ENCODE measurements around the gene CTU2. TPM values are rescaled to one million over a fixed set of nuclear protein-coding genes. Genes with fewer than 3 reads are reported as not detected.

Gene CTU2
- total RNA-seq, 1 experiment from 2014 or later, result 24.8 TPM

DNA sequence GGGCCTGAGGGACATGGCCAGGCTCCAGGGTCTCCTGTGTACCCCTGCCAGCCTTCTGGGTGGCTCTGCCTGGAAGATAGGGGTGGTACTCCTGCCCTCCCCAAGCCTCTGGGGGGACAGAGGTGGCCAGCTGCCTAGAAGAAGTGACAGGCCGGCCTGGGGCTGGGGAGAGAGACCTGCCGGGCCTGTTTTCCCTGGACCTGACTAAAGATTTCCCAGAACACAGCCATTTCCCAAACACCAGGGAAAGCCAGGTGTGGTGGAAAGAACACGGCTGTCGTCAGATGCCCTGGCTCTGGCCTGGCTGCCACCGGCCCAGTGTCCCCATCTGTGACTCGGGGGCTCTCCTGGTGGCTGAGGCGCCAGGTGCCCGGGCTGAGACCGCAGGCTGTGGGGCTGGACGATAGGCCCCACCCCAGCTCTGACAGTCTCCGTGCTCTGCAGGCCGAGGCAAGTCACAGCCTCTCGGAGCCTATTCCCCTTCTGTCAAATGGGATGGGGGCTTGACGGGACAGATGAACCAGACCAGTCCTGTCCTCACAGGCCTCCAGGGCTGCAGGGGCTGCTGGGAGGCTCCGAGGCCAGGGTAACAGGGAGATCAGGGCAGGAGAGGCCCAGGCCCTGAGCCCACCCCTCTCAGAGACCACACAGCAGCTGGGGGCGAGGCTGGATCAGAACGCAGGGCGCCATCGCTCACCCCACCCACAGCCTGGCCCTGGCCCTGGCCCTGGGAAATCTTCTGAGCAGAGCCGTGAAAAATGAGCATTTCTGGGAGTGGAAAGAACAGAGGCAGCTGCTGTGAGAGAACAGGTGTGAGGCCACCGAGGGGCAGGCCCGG is 33.1 kb downstream of the CTU2 start:
- Histone ChIP-seq H3K4me1 (ENCODE audit: control insufficient read depth, insufficient read depth, low read length) (no peaks in the 10 kb centered on the region; the same call in 1 of the 2 replicates), H3K27ac (ENCODE audit: low read length) (no peak overlapping the region), H3K9me3 (ENCODE audit: control insufficient read depth, insufficient read depth, low read depth, low read length) (no peaks in the 10 kb centered on the region), H3K4me3 (ENCODE audit: low read depth in 2 of 2, low read length in 2 of 2) (no peak overlapping the region), H3K36me3 (ENCODE audit: control insufficient read depth, insufficient read depth, low read length) (no peaks in the 10 kb centered on the region; the same call in 1 of the 2 replicates), H3K27me3 (ENCODE audit: control insufficient read depth, insufficient read depth, low read length) (no peaks in the 10 kb centered on the region)
- POLR2A ChIA-PET, result no interaction called here
- intact Hi-C loops (cut with micrococcal nuclease; ENCODE audit: unreplicated experiment), result loop anchor here (10.0 kb wide), 1 partner anchor 45 kb away; the partner anchor contains the start of gene PIEZO1
- ATAC-seq (no peak), DNase-seq (ENCODE audit: low read depth, low spot score) (no peak)
- in situ Hi-C loops (cut with HindIII; ENCODE audit: low pct_unique_long_range_greater_than_20kb, low sequenced_read_pairs), result no loop called here
- TF ChIP-seq POLR2AphosphoS5 (IDR thresholded peaks at IDR 0.05; ENCODE audit: low read depth, low read length) (no peak), SIN3A (IDR thresholded peaks at IDR 0.05; ENCODE audit: borderline replicate concordance, insufficient read depth, low read depth, low read length) (no peak), CTCF (IDR thresholded peaks at IDR 0.05) (no peak), TCF7L2 (IDR thresholded peaks at IDR 0.05; ENCODE audit: low read depth, low read length) (no peak)
- TF ChIP-seq, protein P1, sequence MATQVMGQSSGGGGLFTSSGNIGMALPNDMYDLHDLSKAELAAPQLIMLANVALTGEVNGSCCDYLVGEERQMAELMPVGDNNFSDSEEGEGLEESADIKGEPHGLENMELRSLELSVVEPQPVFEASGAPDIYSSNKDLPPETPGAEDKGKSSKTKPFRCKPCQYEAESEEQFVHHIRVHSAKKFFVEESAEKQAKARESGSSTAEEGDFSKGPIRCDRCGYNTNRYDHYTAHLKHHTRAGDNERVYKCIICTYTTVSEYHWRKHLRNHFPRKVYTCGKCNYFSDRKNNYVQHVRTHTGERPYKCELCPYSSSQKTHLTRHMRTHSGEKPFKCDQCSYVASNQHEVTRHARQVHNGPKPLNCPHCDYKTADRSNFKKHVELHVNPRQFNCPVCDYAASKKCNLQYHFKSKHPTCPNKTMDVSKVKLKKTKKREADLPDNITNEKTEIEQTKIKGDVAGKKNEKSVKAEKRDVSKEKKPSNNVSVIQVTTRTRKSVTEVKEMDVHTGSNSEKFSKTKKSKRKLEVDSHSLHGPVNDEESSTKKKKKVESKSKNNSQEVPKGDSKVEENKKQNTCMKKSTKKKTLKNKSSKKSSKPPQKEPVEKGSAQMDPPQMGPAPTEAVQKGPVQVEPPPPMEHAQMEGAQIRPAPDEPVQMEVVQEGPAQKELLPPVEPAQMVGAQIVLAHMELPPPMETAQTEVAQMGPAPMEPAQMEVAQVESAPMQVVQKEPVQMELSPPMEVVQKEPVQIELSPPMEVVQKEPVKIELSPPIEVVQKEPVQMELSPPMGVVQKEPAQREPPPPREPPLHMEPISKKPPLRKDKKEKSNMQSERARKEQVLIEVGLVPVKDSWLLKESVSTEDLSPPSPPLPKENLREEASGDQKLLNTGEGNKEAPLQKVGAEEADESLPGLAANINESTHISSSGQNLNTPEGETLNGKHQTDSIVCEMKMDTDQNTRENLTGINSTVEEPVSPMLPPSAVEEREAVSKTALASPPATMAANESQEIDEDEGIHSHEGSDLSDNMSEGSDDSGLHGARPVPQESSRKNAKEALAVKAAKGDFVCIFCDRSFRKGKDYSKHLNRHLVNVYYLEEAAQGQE (IDR thresholded peaks at IDR 0.05; ENCODE audit: insufficient read depth in 1 of 2, low read depth in 2 of 2, low read length in 1 of 2), result no peak
- CTCF ChIA-PET, result no interaction called here
- BruUV-seq (replicated peaks), result no TSS peak

- TF ChIP-seq SIN3A (IDR thresholded peaks at IDR 0.05; ENCODE audit: borderline replicate concordance, insufficient read depth, low read depth, low read length) (no peak), TCF7L2 (IDR thresholded peaks at IDR 0.05; ENCODE audit: low read depth, low read length) (no peak), POLR2AphosphoS5 (IDR thresholded peaks at IDR 0.05; ENCODE audit: low read depth, low read length) (no peak), CTCF (IDR thresholded peaks at IDR 0.05) (no peak)
- TF ChIP-seq, protein P1 (IDR thresholded peaks at IDR 0.05; ENCODE audit: insufficient read depth in 1 of 2, low read depth in 2 of 2, low read length in 1 of 2), result no peak
- Histone ChIP-seq H3K27me3 (ENCODE audit: control insufficient read depth, insufficient read depth, low read length) (no peaks in the 10 kb centered on the region), H3K9me3 (ENCODE audit: control insufficient read depth, insufficient read depth, low read depth, low read length) (no peaks in the 10 kb centered on the region), H3K4me1 (ENCODE audit: control insufficient read depth, insufficient read depth, low read length) (no peaks in the 10 kb centered on the region; the same call in 1 of the 2 replicates), H3K36me3 (ENCODE audit: control insufficient read depth, insufficient read depth, low read length) (no peaks in the 10 kb centered on the region; the same call in 1 of the 2 replicates), H3K27ac (ENCODE audit: low read length) (no peak overlapping the region), H3K4me3 (ENCODE audit: low read depth in 2 of 2, low read length in 2 of 2) (no peak overlapping the region)
- POLR2A ChIA-PET, result interaction anchor here (0.6 kb wide), 2 partner anchors 10 to 47 kb away, joined by 3 read pairs; no protein-coding TSS in a partner anchor
- in situ Hi-C loops (cut with HindIII; ENCODE audit: low pct_unique_long_range_greater_than_20kb, low sequenced_read_pairs), result no loop called here
- DNase-seq (ENCODE audit: low read depth, low spot score) (no peak), ATAC-seq (no peak)
- BruUV-seq (replicated peaks), result no TSS peak
- intact Hi-C loops (cut with micrococcal nuclease; ENCODE audit: unreplicated experiment), result loop anchor here (10.0 kb wide), 1 partner anchor 45 kb away; the partner anchor contains the start of gene PIEZO1
- CTCF ChIA-PET, result no interaction called here
These were observed 33.8 kb downstream of the CTU2 start for GRCh38 chr16:88739977-88740726.
